ENCODE results near the gene ZNF256. TPM values are rescaled to one million over a fixed set of nuclear protein-coding genes. Genes with fewer than 3 reads are reported as not detected.

Gene ZNF256
- polyA plus RNA-seq, 1 donor (not counting 4 experiments of a cell fraction or from before 2014, with no cell fraction given), result 5.3 TPM

DNA sequence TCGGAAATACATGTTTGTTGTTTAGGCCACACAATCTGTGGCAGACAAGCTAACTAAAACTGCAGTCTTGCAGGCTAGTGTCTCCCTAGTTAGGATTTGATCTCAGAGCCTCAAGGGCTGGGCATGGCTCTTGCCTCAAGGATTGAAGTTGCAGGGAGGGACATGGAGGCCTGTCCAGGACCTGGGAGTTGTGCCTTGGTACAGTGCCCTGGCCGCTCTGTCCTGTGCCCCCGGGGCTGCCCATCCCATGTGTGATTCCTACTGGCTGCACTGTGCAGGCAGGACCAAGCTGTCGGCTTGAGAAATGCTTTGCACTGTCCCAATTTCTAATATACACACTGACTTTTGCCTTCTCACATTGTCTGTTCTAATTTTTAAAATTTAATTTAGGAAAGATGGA lies 7.5 kb upstream of the ZNF256 start:
- H3K4me1 ChIP-seq (ENCODE audit: control insufficient read depth, extremely low read depth, insufficient read depth, low read length), result no peaks in the 10 kb centered on the region
- H3K4me3 ChIP-seq (ENCODE audit: control insufficient read depth in 2 of 3, extremely low read depth in 1 of 3, insufficient read depth in 2 of 3, low read depth in 1 of 3, low read length in 3 of 3), result no peak overlapping the region
- H3K9me1 ChIP-seq (ENCODE audit: control insufficient read depth, extremely low read depth, insufficient read depth, low read length), result no peaks in the 10 kb centered on the region
- H3K9me3 ChIP-seq (ENCODE audit: control insufficient read depth, low read depth, low read length), result peaks cover 9% of the 10 kb centered on the region
- no peaks in the 10 kb centered on the region for H3K27me3 ChIP-seq (ENCODE audit: control insufficient read depth, extremely low read depth, insufficient read depth, low read length)
- FAIRE-seq, result no peak
- H3K27ac ChIP-seq (ENCODE audit: control insufficient read depth, insufficient read depth, low read length), result no peak overlapping the region
- no peak overlapping the region for H2AFZ ChIP-seq (ENCODE audit: control insufficient read depth, low read length)
- no peak overlapping the region for H3K9ac ChIP-seq (ENCODE audit: control insufficient read depth, extremely low read depth, insufficient read depth, low read length)
- no peaks in the 10 kb centered on the region for H3K36me3 ChIP-seq (ENCODE audit: control insufficient read depth in 2 of 2, extremely low read depth in 1 of 2, insufficient read depth in 2 of 2, low read length in 2 of 2)
- dilution Hi-C loops (cut with MboI; ENCODE audit: extremely low pct_ligation_motif_present, low sequenced_read_pairs), result no loop called here
- no peak for DNase-seq (ENCODE audit: low read depth, low spot score)
- no peaks in the 10 kb centered on the region for H4K20me1 ChIP-seq (ENCODE audit: control insufficient read depth, extremely low read depth, insufficient read depth, low read length)
- H3K79me2 ChIP-seq (ENCODE audit: control insufficient read depth, insufficient read depth, low read length), result no peaks in the 10 kb centered on the region
- TF ChIP-seq, protein P1, sequence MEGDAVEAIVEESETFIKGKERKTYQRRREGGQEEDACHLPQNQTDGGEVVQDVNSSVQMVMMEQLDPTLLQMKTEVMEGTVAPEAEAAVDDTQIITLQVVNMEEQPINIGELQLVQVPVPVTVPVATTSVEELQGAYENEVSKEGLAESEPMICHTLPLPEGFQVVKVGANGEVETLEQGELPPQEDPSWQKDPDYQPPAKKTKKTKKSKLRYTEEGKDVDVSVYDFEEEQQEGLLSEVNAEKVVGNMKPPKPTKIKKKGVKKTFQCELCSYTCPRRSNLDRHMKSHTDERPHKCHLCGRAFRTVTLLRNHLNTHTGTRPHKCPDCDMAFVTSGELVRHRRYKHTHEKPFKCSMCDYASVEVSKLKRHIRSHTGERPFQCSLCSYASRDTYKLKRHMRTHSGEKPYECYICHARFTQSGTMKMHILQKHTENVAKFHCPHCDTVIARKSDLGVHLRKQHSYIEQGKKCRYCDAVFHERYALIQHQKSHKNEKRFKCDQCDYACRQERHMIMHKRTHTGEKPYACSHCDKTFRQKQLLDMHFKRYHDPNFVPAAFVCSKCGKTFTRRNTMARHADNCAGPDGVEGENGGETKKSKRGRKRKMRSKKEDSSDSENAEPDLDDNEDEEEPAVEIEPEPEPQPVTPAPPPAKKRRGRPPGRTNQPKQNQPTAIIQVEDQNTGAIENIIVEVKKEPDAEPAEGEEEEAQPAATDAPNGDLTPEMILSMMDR (optimal IDR thresholded peaks at IDR 0.05 in 1 of 3, IDR thresholded peaks at IDR 0.05 in 1 of 3, conservative IDR thresholded peaks at IDR 0.05 in 1 of 3; ENCODE audit: extremely low read depth in 1 of 3, insufficient read depth in 2 of 3, low read length in 3 of 3), result no peak
- no peak for TF ChIP-seq EZH2 (IDR thresholded peaks at IDR 0.05; ENCODE audit: low read length)
- no peak overlapping the region for H3K4me2 ChIP-seq (ENCODE audit: control insufficient read depth, extremely low read depth, insufficient read depth, low read depth, low read length)

DNA sequence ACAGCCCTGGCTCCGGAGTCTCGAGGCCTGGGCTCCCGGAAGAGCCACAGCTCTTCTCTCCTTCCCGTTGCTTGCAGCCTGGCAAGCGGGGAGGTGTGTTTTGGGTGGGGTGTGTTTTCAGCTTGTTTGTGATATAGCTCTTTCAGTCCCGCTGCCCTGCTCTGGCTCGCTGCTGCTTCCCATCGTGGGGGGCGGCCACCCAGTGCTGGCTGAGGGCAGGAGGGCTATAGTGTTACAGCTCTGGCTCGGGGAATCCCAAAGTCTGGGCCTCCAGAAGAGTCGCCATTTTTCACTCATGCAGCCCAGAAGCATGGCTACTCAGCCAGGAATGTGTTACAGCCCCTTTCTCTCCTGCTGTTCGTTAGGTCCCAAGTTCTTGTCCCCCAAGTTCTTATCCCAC lies 2.2 kb upstream of the ZNF256 start:
- no peak for TF ChIP-seq EZH2 (IDR thresholded peaks at IDR 0.05; ENCODE audit: low read length)
- dilution Hi-C loops (cut with MboI; ENCODE audit: extremely low pct_ligation_motif_present, low sequenced_read_pairs), result no loop called here
- Histone ChIP-seq H3K4me3 (ENCODE audit: control insufficient read depth in 2 of 3, extremely low read depth in 1 of 3, insufficient read depth in 2 of 3, low read depth in 1 of 3, low read length in 3 of 3) (no peak overlapping the region), H2AFZ (ENCODE audit: control insufficient read depth, low read length) (no peak overlapping the region), H3K9me3 (ENCODE audit: control insufficient read depth, low read depth, low read length) (peaks cover 4% of the 10 kb centered on the region), H3K4me2 (ENCODE audit: control insufficient read depth, extremely low read depth, insufficient read depth, low read depth, low read length) (no peak overlapping the region), H3K9ac (ENCODE audit: control insufficient read depth, extremely low read depth, insufficient read depth, low read length) (no peak overlapping the region), H3K36me3 (ENCODE audit: control insufficient read depth in 2 of 2, extremely low read depth in 1 of 2, insufficient read depth in 2 of 2, low read length in 2 of 2) (no peaks in the 10 kb centered on the region), H3K27ac (ENCODE audit: control insufficient read depth, insufficient read depth, low read length) (no peak overlapping the region), H3K4me1 (ENCODE audit: control insufficient read depth, extremely low read depth, insufficient read depth, low read length) (peaks cover 10% of the 10 kb centered on the region), H4K20me1 (ENCODE audit: control insufficient read depth, extremely low read depth, insufficient read depth, low read length) (no peaks in the 10 kb centered on the region), H3K9me1 (ENCODE audit: control insufficient read depth, extremely low read depth, insufficient read depth, low read length) (no peaks in the 10 kb centered on the region), H3K27me3 (ENCODE audit: control insufficient read depth, extremely low read depth, insufficient read depth, low read length) (no peaks in the 10 kb centered on the region), H3K79me2 (ENCODE audit: control insufficient read depth, insufficient read depth, low read length) (peaks cover 26% of the 10 kb centered on the region)
- FAIRE-seq (no peak), DNase-seq (ENCODE audit: low read depth, low spot score) (no peak)

DNA sequence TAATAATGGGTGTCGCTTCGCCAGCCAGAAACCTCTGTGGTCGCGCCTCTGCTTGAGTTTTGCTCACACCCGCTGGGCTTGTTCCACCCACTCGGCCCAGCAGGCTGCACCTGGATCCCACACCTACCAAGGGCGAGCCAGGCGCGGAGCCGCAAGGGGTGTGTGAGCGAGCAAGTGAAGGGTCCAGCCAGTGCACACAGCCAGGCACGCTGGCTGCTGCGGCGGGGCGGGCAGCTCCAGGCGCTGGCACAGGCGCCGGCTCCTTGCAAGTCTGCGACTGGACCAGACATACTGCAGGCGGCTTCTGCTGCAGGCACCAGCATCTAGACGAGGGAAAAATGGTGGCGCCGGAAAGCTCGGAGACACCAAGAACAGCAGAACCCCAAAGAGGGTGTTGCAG lies 1.8 kb upstream of the ZNF256 start:
- TF ChIP-seq, protein P1 (optimal IDR thresholded peaks at IDR 0.05 in 1 of 3, IDR thresholded peaks at IDR 0.05 in 1 of 3, conservative IDR thresholded peaks at IDR 0.05 in 1 of 3; ENCODE audit: extremely low read depth in 1 of 3, insufficient read depth in 2 of 3, low read length in 3 of 3), result no peak
- TF ChIP-seq EZH2 (IDR thresholded peaks at IDR 0.05; ENCODE audit: low read length), result no peak
- dilution Hi-C loops (cut with MboI; ENCODE audit: extremely low pct_ligation_motif_present, low sequenced_read_pairs), result no loop called here
- Histone ChIP-seq H3K9ac (ENCODE audit: control insufficient read depth, extremely low read depth, insufficient read depth, low read length) (no peak overlapping the region), H4K20me1 (ENCODE audit: control insufficient read depth, extremely low read depth, insufficient read depth, low read length) (no peaks in the 10 kb centered on the region), H3K36me3 (ENCODE audit: control insufficient read depth in 2 of 2, extremely low read depth in 1 of 2, insufficient read depth in 2 of 2, low read length in 2 of 2) (peaks cover 0 to under 1% of the 10 kb centered on the region in 2 experiments), H3K27me3 (ENCODE audit: control insufficient read depth, extremely low read depth, insufficient read depth, low read length) (no peaks in the 10 kb centered on the region), H3K4me2 (ENCODE audit: control insufficient read depth, extremely low read depth, insufficient read depth, low read depth, low read length) (no peak overlapping the region), H2AFZ (ENCODE audit: control insufficient read depth, low read length) (no peak overlapping the region), H3K9me1 (ENCODE audit: control insufficient read depth, extremely low read depth, insufficient read depth, low read length) (no peaks in the 10 kb centered on the region), H3K4me1 (ENCODE audit: control insufficient read depth, extremely low read depth, insufficient read depth, low read length) (peaks cover 10% of the 10 kb centered on the region), H3K27ac (ENCODE audit: control insufficient read depth, insufficient read depth, low read length) (no peak overlapping the region), H3K9me3 (ENCODE audit: control insufficient read depth, low read depth, low read length) (peaks cover 4% of the 10 kb centered on the region), H3K4me3 (ENCODE audit: control insufficient read depth in 2 of 3, extremely low read depth in 1 of 3, insufficient read depth in 2 of 3, low read depth in 1 of 3, low read length in 3 of 3) (no peak overlapping the region), H3K79me2 (ENCODE audit: control insufficient read depth, insufficient read depth, low read length) (peaks cover 30% of the 10 kb centered on the region)
- DNase-seq (ENCODE audit: low read depth, low spot score), result no peak
- FAIRE-seq, result no peak
